ENCODE data around the gene REC8.

The REC8 gene

GRCh38 chr14:24160499-24160849 lies 11.4 kb upstream of the REC8 start:
- no peak for DNase-seq

GRCh38 chr14:24160850-24161804 lies 10.8 kb upstream of the REC8 start, which contains the start of gene IRF9:
TSS of gene IRF9 (plus strand) at chr14:24161265. CDS start at chr14:24162145, 880 bp downstream.
- peak in 1 of 2 experiments; percentile 65 for DNase-seq

GRCh38 chr14:24162093-24162492 lies 9.8 kb upstream of the REC8 start:
- DNase-seq = no peak

GRCh38 chr14:24164518-24164991 lies 7.3 kb upstream of the REC8 start:
- no peak for DNase-seq

GRCh38 chr14:24165785-24166184 lies 6.1 kb upstream of the REC8 start:
- DNase-seq = no peak

GRCh38 chr14:24167469-24168114 lies 4.3 kb upstream of the REC8 start:
- DNase-seq = no peak

- no peak for DNase-seq
Observed at GRCh38 chr14:24172261-24172860, 481 bp downstream of the REC8 start.

- no peak for DNase-seq
Observed at GRCh38 chr14:24172871-24173281, 996 bp downstream of the REC8 start.

GRCh38 chr14:24176599-24176998 lies 4.7 kb downstream of the REC8 start:
- DNase-seq = no peak

- DNase-seq = no peak
Observed at GRCh38 chr14:24177041-24177825, 5.4 kb downstream of the REC8 start.

- no peak for DNase-seq
Observed at GRCh38 chr14:24177891-24178290, 6.0 kb downstream of the REC8 start.

GRCh38 chr14:24178399-24179178 lies 6.7 kb downstream of the REC8 start:
- no peak for DNase-seq

GRCh38 chr14:24179294-24179960 lies 7.5 kb downstream of the REC8 start:
- DNase-seq = no peak

- DNase-seq = no peak
Observed at GRCh38 chr14:24179961-24180796, 8.3 kb downstream of the REC8 start.

GRCh38 chr14:24181371-24182077 lies 9.6 kb downstream of the REC8 start:
- no peak for DNase-seq

- DNase-seq = no peak
Observed at GRCh38 chr14:24182110-24182882, 10.4 kb downstream of the REC8 start.

GRCh38 chr14:24183014-24183481 lies 11.2 kb downstream of the REC8 start:
- DNase-seq = no peak

- DNase-seq = no peak
Observed at GRCh38 chr14:24184104-24184970, 12.5 kb downstream of the REC8 start.
